Stimulated activated naive CD8-positive, alpha-beta T cell treated with anti-CD3 and anti-CD28 coated beads, Interleukin-15, Interleukin-2, amounts not matched to agents 100 ng/mL and 50 ng/mL, for 24 hours (primary cell): ENCODE measurements around the gene TMEM69.
"Not testable (repeated sequence)": the region's sequence is repeated elsewhere in the genome, so short reads cannot be mapped to it uniquely, and the experiment has no call there.

Experiments used
- H3K27ac Mint-ChIP-seq: one replicate; pipeline ENCODE4 v1.8.0; 2021; ENCODE audit warnings: mild to moderate bottlenecking, mixed read lengths
- H3K27me3 Mint-ChIP-seq: one replicate; pipeline ENCODE4 v1.8.0; 2021; ENCODE audit warnings: mixed read lengths
- H3K36me3 Mint-ChIP-seq: one replicate; pipeline ENCODE4 v1.8.0; 2021; ENCODE audit warnings: low read depth, mixed read lengths
- H3K4me1 Mint-ChIP-seq: one replicate; pipeline ENCODE4 v1.8.0; 2021; ENCODE audit warnings: low read depth, mixed read lengths
- H3K4me3 Mint-ChIP-seq: one replicate; pipeline ENCODE4 v1.8.0; 2021; ENCODE audit warnings: mild to moderate bottlenecking, mixed read lengths
- H3K9me3 Mint-ChIP-seq: one replicate; pipeline ENCODE4 v1.8.0; 2021; ENCODE audit warnings: mixed read lengths

Gene TMEM69

GRCh38 chr1:45739641-45740156 lies 51.7 kb downstream of the TMEM69 start:
- not testable (repeated sequence) for H3K4me1 Mint-ChIP-seq, H3K9me3 Mint-ChIP-seq, H3K4me3 Mint-ChIP-seq, H3K27ac Mint-ChIP-seq, H3K27me3 Mint-ChIP-seq
- H3K36me3 Mint-ChIP-seq: peaks cover 24% of the 10 kb centered on the region
